HG02642 (cell line): Measurements from ENCODE around the gene RNPEPL1.

Source experiments
- ATAC-seq: cut with Tn5 transposase; IDR thresholded peaks from one replicate; pipeline ENCODE4 v1.9.1; 2021; ENCODE audit warnings: mild to moderate bottlenecking; ENCODE audit not compliant: unreplicated experiment, poor library complexity

Gene RNPEPL1

GRCh38 chr2:240588669-240589068, 20.4 kb downstream of the RNPEPL1 start:
- no peak for ATAC-seq

DNA sequence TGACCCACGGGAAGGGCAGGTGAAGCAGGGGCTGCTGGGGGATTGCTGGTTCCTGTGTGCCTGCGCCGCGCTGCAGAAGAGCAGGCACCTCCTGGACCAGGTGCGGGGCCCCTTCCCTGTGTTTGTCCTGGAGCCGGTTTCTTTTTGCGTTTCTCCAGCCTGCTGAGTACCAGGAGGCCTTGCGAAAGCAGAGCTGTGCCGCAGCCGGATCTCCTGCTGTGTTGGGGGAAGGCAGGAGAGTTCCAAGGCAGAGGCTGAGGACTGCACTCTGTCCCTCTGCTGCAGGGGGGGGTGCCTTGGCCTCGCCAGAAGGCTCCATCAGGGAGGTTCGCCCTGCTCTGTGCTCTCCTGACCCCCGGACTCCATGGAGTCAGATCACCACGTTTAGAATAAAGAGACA, 21.1 kb downstream of the RNPEPL1 start:
- ATAC-seq = no peak

- no peak for ATAC-seq
Measured at GRCh38 chr2:240589850-240590525, 21.7 kb downstream of the RNPEPL1 start.

DNA sequence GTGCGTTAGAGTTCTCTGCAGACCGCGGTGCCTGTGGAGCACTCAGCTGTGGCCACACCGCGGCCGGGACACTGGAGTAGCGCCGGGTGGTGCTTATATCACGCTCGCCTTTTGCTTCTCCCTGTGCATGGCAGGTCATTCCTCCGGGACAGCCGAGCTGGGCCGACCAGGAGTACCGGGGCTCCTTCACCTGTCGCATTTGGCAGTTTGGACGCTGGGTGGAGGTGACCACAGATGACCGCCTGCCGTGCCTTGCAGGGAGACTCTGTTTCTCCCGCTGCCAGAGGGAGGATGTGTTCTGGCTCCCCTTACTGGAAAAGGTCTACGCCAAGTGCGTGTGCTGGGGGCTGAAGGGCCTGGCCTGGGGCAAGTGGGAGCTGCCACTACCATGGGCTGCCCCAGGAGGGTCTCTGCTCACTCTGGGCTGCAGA, 22.4 kb downstream of the RNPEPL1 start:
- ATAC-seq = no peak

DNA sequence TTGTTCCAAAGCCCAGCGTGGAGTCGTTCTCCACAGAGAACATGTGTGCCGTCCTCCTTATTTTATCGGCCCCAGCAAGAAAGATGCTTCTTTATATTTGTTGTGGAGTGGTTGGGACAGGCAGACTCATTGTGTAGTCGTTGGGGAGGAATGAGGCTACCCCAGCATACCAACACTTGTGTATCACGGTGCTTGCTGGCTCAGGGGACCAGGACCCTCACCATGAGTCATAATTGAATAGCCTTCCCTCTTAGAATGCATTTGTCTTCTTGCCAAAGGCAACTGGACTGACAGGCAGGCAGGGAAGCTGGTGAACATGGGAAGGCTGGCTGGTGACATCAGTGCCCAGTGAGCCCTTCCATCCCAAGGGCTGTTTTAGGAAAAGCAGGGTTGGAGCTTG, 22.9 kb downstream of the RNPEPL1 start:
- no peak for ATAC-seq

DNA sequence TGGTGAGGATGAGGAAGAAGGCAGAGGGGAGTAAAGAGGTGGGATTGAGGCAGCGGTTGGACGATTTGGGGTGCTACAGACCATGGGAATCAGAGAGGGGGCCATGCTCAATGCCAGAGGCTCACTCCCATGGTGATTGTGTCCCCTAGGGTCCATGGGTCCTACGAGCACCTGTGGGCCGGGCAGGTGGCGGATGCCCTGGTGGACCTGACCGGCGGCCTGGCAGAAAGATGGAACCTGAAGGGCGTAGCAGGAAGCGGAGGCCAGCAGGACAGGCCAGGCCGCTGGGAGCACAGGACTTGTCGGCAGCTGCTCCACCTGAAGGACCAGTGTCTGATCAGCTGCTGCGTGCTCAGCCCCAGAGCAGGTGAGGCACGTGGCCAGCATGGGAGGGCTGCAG, 23.5 kb downstream of the RNPEPL1 start:
- ATAC-seq = no peak

GRCh38 chr2:240593026-240593702, 24.9 kb downstream of the RNPEPL1 start:
- no peak for ATAC-seq

DNA sequence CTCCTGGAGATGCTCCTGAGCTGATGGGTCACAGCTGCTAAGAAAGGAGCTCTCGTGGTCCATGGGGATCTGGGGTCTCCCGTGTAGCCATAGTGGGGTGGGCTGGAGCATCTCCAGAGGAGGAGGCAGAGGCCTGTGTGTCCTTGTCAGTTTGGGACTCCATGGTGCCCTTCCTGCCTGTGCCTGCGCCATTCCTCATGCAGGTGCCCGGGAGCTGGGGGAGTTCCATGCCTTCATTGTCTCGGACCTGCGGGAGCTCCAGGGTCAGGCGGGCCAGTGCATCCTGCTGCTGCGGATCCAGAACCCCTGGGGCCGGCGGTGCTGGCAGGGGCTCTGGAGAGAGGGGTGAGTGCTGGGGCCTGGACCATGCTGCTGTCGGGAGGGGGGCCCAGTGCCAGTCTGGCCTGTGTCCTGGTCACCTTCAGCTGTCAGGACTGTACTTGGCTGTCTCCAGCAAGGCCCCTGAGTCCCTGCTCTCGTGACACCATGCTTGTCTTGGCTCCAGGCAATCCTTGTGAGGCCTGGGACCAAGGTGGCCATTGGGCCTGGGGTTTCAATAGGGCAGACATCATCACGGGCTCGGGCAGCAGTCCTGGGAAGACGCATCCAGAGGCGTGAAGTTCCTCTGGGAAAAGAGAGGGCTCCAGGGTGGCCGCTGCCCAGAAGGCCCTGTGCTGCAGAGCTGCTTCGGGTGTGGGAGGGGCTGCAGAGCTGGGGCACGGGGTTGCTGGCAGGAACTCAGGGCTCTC, 25.6 kb downstream of the RNPEPL1 start:
- ATAC-seq = no peak

DNA sequence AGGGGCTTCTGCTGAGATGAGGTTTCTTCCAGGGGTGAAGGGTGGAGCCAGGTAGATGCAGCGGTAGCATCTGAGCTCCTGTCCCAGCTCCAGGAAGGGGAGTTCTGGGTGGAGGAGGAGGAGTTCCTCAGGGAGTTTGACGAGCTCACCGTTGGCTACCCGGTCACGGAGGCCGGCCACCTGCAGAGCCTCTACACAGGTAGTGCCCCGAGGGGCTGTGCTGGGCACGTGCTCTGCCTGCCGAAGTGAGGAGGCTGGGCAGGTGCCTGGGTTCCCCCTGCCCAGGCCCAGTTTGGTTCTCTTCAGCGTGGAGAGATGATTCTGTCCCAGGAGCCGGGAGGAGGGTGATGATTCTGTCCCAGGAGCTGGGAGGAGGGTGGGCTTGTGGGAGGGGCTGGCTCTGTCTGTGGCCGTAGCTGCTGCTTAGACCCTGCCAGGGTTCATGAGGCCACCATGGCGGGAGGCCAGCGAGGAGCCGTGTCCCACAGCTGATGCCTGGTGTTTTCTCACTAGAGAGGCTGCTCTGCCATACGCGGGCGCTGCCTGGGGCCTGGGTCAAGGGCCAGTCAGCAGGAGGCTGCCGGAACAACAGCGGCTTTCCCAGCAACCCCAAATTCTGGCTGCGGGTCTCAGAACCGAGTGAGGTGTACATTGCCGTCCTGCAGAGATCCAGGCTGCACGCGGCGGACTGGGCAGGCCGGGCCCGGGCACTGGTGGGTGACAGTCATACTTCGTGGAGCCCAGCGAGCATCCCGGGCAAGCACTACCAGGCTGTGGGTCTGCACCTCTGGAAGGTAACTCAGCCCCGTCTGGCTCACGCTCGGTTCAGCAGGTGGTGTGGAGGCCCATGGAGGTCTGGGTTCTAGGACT, 26.5 kb downstream of the RNPEPL1 start:
- no peak for ATAC-seq

DNA sequence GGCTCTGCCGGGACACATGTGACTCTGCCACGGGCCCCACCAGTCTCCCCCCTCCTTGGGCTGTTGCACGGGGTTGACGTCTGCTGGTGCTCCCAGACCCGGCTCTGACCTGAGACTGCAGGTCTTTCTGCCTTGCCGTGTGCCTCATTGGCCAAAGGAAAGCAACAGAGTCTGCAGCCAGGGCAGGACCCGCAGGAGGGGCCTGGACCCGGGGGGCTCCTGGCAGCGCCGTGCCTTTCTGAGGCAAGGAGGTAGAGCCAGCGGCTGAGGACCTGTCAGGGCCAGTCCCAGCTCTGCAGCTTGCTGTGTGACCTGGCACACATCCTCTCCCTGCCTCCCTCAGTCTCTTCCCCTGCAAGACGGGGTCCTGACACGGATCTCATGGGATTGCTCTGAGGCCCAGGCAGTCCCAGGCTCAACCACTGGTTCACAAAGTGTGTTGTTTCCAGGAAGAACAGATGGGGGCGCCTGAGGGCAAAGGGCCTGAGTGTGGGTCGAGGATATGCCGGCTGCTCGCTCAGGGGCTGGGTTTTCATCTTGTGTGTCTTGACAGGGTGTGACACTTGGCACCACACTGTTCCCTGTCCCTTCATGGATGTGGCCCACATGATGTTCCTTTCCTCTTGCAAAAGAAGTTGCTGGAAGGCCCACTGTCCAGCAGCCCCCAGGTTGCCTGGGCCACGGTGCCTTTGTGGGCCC, 27.2 kb downstream of the RNPEPL1 start:
- ATAC-seq = no peak

DNA sequence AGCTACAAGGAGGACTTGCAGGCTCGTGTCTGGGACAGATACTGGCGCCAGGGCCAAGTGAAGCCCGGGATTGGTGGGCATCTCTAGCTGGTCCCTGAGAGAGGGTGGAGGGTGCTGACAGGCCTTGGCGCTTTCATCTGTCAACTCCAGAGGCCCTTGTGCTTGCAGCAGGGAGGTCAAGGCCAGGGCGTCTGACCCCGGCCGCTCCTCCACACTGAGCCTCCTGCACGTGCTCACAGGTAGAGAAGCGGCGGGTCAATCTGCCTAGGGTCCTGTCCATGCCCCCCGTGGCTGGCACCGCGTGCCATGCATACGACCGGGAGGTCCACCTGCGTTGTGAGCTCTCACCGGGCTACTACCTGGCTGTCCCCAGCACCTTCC, 27.8 kb downstream of the RNPEPL1 start:
- no peak for ATAC-seq

DNA sequence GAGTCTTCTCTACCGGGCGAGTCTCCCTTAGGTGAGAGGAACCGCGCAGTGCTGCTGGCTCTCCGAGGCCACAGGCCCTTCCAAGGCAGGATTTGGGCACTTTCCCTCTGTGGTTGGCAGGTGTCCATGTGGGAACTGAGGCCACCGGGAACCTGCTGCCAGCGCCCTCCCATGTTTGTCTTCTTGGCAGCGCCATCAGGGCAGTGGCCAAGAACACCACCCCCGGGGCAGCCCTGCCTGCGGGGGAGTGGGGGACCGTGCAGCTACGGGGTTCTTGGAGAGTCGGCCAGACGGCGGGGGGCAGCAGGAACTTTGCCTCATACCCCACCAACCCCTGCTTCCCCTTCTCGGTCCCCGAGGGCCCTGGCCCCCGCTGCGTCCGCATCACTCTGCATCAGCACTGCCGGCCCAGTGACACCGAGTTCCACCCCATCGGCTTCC, 28.2 kb downstream of the RNPEPL1 start:
- no peak for ATAC-seq

DNA sequence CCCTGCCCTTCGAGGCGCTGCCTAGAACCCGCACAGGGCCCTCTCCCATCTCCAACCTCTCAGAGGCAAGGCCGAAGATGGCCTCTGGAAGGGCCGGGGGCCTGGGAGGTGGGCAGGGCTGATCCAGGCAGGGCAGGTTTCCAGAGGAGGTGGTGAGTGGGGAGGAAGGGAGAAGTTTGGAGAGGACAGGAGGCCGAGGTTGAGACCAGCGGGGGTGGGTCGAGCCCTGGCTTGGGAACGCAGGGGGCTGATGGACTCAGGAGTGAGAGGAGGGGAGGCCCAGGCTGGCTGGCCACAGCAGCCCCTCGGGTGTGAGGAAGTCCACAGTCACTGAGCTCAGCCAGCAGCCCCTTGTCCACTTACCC, 28.8 kb downstream of the RNPEPL1 start:
- no peak for ATAC-seq

- no peak for ATAC-seq
Measured at GRCh38 chr2:240597419-240598181, 29.3 kb downstream of the RNPEPL1 start.

GRCh38 chr2:240598311-240598911, 30.1 kb downstream of the RNPEPL1 start:
- ATAC-seq = no peak

DNA sequence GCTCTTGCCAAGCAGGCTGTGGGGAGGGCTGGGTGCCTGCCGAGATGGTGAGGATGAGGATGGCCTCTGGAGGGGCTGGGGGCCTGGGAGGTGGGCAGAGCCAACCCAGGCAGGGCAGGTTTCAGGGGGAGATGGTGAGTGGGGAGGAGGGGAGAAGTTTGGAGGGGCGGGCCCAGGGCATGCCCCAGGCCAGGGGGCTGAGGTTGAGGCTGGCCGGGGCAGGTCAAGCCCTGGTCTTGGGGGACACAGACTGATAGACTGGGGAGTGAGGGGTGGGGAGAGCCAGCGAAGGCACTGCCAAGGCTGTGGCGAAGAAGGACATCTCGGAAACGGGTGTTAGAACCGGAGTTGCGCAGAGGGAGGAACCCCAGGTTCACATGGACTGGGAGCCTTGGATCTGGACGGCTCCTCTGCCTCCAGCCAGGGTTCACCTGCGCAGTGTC, 30.9 kb downstream of the RNPEPL1 start:
- no peak for ATAC-seq

GRCh38 chr2:240600451-240600961, 32.2 kb downstream of the RNPEPL1 start:
- no peak for ATAC-seq

- ATAC-seq = no peak
Measured at GRCh38 chr2:240601061-240601830, 33.0 kb downstream of the RNPEPL1 start.
